HuH-7 (cell line): ENCODE measurements around the gene TRIP10.
"Not testable (repeated sequence)": the region's sequence is repeated elsewhere in the genome, so short reads cannot be mapped to it uniquely, and the experiment has no call there.

Experiments used
- DNase-seq: peaks from one replicate; pipeline ENCODE4 v3.0.0; 2011; ENCODE audit warnings: low spot score

Gene TRIP10

GRCh38 chr19:6768236-6768785 lies 28.8 kb downstream of the TRIP10 start:
- DNase-seq, result no peak

- DNase-seq, result peak; percentile 75
Observed at GRCh38 chr19:6769006-6769619, 29.6 kb downstream of the TRIP10 start.

- not testable (repeated sequence) for DNase-seq
Observed at GRCh38 chr19:6771648-6772027, 32.2 kb downstream of the TRIP10 start.

GRCh38 chr19:6772028-6772865 lies 32.8 kb downstream of the TRIP10 start, which contains the start of gene VAV1:
TSS of gene VAV1 (plus strand) at chr19:6772708. CDS start at chr19:6772808, 100 bp downstream.
- DNase-seq, result no peak

- DNase-seq, result no peak
Observed at GRCh38 chr19:6772866-6773322, 33.4 kb downstream of the TRIP10 start.

GRCh38 chr19:6773323-6773931 lies 33.9 kb downstream of the TRIP10 start:
- DNase-seq, result no peak

GRCh38 chr19:6774821-6775707 lies 35.6 kb downstream of the TRIP10 start:
- DNase-seq, result no peak

- not testable (repeated sequence) for DNase-seq
Observed at GRCh38 chr19:6776045-6776444, 36.6 kb downstream of the TRIP10 start.

- no peak for DNase-seq
Observed at GRCh38 chr19:6776999-6777398, 37.5 kb downstream of the TRIP10 start.

GRCh38 chr19:6777434-6777833 lies 38.0 kb downstream of the TRIP10 start:
- no peak for DNase-seq

- no peak for DNase-seq
Observed at GRCh38 chr19:6778386-6778785, 38.9 kb downstream of the TRIP10 start.

- DNase-seq, result no peak
Observed at GRCh38 chr19:6779206-6779605, 39.7 kb downstream of the TRIP10 start.

GRCh38 chr19:6787393-6787792 lies 47.9 kb downstream of the TRIP10 start:
- DNase-seq, result no peak

GRCh38 chr19:6788896-6789295 lies 49.4 kb downstream of the TRIP10 start:
- no peak for DNase-seq

GRCh38 chr19:6790194-6791128 lies 51.0 kb downstream of the TRIP10 start:
- no peak for DNase-seq

- no peak for DNase-seq
Observed at GRCh38 chr19:6791237-6791636, 51.8 kb downstream of the TRIP10 start.

- DNase-seq, result no peak
Observed at GRCh38 chr19:6793411-6793810, 53.9 kb downstream of the TRIP10 start.

GRCh38 chr19:6793973-6794372 lies 54.5 kb downstream of the TRIP10 start:
- no peak for DNase-seq

- no peak for DNase-seq
Observed at GRCh38 chr19:6794686-6795431, 55.4 kb downstream of the TRIP10 start.

GRCh38 chr19:6796278-6796677 lies 56.8 kb downstream of the TRIP10 start:
- no peak for DNase-seq
